GM18907 (cell line): ENCODE data around the gene AUTS2.
"Not testable (repeated sequence)": the region's sequence is repeated elsewhere in the genome, so short reads cannot be mapped to it uniquely, and the experiment has no call there.

Source experiments
- ATAC-seq: cut with Tn5 transposase; IDR thresholded peaks from one replicate; pipeline ENCODE4 v1.9.1; 2021; ENCODE audit warnings: mild to moderate bottlenecking, moderate library complexity; ENCODE audit not compliant: unreplicated experiment

AUTS2 gene

DNA sequence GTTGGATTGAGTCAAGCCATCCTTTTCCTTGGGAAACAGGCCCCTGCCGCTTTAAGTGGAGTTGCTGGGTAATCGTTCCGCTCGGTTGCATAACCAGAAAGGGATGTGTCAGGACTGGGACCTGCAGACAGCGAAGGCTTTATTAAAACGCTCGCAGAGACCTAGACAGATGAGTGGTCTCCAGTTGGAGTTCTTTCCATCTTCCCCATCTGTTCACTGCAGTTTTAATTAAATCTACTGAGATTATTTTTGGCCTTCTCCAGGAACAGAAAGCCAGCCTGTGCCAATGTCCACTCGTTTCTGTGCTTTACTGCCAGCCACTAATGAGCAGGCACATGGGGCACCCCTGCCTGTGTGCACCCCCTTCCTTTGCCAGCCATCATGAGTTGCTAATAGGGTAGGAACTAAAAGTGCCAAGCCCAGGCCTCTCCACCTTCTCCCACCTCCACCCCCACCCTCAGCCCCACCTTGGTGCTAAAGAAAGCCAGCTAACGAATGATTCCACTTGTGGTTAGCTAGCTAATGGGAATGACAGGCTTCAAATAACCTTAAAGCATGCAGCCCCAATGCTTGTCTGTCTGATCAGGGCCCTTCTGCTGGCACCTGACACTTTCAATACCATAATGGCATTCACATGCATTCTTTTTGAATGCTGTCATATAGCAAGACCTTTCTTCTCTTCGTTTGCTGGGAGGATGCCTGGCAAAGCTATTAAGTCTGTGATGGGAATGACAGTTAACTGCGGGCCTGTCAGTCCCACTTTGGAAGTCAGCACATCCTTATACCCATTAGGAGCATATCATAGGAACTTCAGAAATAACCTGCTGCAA, 976.9 kb downstream of the AUTS2 start:
- no peak for ATAC-seq

DNA sequence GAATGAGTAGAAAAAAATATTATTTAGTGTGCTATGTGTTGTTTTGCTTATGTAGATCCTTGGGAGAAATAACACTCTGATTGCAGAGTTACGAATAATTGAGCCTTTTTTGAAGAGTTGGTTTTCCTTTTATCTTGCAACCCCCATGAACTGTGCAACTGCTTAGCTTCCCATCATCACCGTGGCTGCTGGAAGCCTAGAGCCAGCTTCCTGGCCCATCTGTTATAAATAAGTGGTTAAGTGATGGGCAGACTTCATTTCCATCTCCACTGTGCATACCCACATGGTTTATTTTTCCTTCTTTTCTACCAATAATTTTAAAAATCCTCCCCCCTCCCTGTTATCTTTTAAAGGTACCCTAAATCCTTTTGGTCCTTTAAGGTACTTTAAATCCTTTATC, 978.8 kb downstream of the AUTS2 start:
- no peak for ATAC-seq

DNA sequence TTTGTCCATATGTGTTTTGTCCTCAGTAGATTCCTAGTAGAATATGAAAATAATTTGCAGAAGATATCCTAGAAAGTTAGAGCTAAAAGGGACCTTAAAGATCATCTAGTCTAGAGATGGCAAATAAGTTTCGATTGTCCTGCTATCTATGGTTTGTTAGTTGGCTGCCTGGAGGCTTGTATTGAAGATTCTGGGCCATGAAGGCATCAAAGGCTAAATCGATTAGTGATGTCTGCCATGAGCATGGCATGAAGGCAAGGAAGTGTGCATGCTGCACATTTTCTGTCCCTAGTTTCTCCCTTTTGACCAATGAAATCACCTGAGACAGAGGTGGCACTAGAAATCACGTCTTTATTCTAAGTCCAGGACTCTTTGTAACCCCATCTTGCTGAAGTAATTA, 979.9 kb downstream of the AUTS2 start:
- ATAC-seq, result no peak

DNA sequence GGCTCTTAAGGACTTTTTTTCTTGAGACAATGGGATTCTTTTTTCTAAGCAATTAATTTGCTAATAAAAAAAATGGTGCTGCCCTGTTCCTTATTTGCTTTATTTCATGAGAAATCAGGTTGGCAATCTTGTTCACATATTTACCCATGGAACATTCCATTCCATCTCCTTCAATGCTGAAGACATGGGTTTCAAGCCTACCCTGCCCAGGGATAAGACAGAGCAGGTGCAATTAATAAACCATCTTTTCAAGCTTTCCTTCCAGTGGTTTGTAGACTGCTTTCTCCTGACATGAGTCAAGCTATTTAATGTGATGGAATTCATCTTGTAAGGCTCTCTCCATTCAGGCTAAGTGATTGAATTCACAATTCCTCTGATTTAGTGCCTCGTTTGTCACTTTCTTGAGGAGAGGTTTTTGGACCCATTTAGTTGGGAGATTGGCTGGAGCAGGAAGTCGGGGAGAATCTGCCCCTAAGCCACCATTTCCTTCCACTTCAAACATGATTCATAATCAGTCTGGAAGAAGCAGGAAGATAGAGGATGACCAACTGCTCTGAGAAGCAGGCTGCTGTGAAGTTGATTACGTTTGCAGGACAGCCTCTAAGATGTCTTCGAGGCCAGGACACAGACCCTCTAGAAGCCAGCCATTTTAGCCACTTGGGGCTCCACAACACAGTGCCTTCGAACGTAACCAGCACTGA, 981.3 kb downstream of the AUTS2 start:
- ATAC-seq, result no peak

GRCh38 chr7:70580161-70580560, 981.9 kb downstream of the AUTS2 start:
- ATAC-seq, result no peak

DNA sequence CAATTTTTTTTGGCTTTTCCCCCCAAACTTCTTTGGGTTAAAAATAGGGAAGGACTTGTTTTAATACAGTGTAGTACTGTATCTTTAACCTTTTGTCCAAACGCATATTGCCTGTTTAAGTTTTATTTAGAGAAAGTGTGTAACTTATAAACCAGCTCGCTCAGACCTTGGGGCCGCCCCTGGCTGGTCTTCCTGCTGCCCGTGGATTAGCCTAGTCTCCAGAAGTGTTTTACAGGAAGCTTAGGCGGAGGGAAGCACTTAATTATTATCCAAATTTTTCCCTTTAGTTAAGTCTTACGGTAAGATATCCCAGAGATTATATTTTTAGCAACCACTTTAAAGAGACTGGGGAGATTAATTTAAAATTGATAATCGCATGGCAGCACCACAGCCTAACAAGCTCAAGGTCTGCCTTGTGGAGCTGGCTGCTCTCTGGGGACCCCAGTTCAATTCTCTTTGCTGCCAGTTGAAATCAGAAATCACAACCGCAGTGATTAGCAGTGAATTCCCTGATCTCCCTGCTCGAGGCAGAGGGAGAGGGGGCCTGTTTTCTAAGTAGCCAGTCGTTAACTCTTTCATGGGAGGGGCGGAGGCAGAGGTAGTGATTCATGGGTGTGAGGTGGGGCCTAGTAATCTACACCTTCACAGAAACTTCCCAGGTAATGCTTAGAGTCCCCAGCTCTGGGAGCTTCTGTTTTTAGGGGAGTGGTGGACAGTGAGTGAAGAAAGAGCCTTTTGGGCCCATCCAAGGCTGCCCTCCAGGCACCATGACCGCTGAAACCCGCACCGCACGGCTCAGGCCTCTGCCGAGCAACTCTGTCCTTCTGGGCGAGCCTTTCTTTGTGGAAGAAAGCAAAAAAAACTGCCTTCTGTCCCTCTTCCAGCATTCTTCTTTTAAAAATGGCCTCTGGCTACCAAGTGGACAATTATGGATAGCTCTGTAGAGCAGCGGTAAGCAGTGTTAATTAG, 984.9 kb downstream of the AUTS2 start:
- no peak for ATAC-seq

DNA sequence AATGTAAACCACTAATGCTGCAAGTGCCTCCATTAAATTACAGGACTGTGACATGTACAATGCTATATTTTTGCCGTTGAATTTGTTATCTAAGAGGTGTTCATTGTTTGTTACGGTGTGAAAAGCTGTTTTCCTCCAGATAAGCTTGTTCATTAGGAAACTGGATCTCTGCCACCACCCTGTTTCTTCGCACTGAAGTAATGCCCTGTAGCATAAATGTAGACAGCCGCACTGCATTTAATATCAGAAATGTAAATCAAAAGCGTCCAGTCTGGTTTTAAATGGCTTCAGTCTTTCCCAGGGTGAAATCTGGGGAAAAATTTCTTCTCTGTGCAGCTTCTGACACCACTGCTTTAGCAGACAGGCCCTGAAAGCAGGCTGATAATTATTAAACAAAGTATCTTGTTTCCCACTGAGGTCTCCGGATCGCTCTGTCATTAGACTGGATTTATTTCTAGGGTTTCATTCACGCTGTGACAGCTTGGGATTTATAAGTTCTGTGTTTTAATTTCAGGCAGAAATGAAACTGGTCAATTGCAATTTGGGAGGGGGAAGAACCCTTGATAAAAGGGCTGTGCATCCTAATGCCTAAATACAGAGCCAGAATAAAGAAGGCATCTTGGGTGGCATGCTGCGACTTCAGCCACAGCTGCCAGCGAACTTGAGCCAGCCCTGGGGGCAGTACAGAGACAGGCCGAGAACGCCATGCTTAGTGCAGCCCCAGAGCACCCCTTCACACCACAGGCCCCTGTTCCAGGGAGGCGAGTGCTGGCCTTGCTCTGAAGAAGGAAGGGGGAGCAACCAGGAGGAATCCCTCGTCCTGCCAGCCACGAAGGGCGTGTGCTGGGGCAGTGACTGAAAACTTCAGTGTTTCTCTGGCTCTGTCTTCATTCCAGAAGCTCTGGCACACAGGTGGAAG, 985.9 kb downstream of the AUTS2 start:
- no peak for ATAC-seq

- ATAC-seq, result no peak
Observed at GRCh38 chr7:70585071-70585470, 986.8 kb downstream of the AUTS2 start.

DNA sequence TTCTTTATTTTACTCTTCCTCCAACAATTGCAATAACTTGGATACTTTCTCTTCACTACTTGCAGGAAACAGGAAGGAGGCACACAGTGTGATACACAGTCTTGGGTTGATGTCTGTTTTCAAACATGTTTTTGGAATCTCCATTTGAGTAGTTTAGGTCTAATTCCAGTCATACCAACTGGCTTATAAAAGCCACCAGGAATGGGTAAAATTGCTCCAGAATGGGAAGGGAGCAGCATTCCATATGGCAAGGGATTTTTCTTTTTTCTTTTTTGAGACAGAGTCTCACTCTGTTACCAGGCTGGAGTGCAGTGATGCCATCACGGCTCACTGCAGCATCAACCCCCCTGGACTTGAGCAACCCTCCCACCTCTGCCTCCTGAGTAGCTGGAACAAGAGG, 988.5 kb downstream of the AUTS2 start:
- ATAC-seq, result no peak

DNA sequence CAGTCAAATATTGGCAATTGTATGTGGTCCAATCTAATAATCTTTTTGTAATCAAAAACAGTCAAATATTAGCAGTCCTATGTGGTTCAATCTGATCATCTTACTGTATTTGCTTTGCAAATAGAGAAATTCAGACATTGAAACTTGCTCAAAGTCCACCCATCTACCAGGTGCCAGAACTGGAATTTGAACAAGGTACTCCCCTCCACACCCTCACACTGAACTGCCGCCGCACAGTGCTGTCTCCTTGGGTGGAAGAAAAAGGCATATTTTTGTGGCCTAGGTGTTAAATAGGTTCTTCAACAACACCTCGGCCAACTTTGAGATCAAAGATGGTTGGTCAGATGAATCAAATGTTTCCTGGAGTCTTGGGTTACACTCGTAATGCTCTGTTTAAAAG, 989.5 kb downstream of the AUTS2 start:
- no peak for ATAC-seq

DNA sequence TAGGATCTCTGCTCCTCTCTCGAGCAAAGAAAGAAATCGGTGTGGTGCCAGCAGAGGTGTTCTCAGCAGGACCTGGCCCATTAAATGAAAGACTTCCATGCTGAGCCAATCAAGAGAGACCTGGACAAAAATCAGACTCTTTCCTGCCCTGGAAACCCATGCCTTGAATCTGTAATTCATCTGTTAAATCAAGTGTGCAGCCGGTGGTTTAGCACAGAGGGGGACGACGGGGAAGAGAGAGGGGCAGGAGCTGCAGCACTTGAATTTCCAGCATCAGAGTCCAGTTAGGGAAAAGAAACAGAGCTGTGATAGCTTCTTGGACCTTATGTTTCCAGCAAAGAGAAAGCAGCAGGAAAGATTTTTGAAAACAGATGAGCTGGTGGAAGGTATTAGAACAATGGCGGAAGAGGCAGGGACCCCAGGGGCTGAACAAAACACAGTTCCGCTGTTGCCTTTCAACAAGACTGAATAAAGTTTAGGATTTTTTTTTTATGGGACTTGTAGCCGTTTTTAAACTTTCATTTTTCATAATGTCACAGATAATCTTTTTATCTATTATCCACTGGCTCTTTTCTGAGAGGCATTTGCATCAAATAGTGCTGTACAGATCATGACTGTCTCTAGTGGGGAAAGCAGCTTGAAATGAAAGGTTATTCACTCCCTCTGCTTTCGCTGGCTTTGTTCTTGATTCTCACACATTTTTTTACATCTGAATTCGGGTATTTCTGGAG, 990.1 kb downstream of the AUTS2 start:
- no peak for ATAC-seq

GRCh38 chr7:70589010-70589409, 990.7 kb downstream of the AUTS2 start:
- ATAC-seq, result no peak

GRCh38 chr7:70589590-70589989, 991.3 kb downstream of the AUTS2 start:
- no peak for ATAC-seq

GRCh38 chr7:70590126-70590854, 992.0 kb downstream of the AUTS2 start:
- no peak for ATAC-seq

DNA sequence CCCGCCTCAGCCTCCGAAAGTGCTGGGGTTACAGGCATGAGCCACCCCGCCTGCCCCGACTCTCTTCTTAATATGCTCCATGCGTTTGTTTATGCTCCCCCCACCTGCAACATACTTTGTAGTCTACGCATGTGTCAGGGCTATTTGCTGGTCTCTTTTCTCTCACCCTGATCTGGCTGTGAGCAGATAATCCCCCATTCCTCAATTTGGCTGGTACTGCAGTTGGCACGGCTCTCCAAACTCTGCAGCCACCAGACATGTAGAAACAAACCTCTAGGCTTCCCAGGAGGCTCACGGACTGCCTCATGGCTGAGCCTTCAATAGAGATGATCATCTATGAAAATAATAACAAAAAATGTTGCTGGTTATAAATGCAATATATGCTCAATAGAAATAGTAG, 993.4 kb downstream of the AUTS2 start:
- ATAC-seq, result no peak

DNA sequence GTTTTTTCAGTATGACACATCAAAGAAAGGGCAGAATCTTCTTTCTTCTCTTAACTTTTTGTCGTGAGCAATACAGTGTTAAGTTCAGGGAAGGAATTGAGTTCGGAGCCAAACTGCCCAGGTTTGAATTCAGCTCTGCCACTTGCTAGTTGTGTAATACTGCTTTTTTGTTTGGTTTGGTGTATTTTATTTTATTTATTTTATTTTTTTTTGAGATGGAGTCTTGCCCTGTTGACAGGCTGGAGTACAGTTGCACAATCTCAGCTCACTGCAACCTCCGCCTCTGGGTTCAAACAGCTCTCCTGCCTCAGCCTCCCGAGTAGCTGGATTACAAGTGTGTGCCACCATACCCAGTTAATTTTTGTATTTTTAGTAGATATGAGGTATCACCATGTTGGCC, 993.9 kb downstream of the AUTS2 start:
- ATAC-seq, result no peak

GRCh38 chr7:70594170-70594569, 995.9 kb downstream of the AUTS2 start:
- ATAC-seq, result no peak

DNA sequence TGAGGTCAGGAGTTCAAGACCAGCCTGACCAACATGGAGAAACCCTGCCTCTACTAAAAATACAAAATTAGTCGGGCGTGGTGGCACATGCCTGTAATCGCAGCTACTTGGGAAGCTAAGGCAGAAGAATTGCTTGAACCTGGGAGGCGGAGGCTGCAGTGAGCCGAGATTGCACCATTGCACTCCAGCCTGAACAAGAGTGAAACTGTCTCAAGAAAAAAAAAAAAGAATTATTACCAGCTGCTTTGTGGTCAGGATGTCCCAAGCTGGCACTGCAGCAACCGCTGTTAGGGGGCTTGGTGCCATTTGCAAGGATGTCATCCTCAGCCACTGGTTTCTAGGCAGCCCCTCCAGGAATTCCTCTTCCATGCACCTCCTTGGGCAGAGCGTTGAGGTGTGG, 996.6 kb downstream of the AUTS2 start:
- ATAC-seq, result not testable (repeated sequence)

GRCh38 chr7:70595370-70595754, 997.1 kb downstream of the AUTS2 start:
- ATAC-seq, result no peak
